ENCODE data around the gene BRF1.
"Not testable (repeated sequence)": the region's sequence is repeated elsewhere in the genome, so short reads cannot be mapped to it uniquely, and the experiment has no call there.

Gene BRF1

GRCh38 chr14:105331575-105332349 is 31.0 kb upstream of the BRF1 start:
- DNase-seq, result no peak

- no peak for DNase-seq
Measured at GRCh38 chr14:105330491-105330895, 29.7 kb upstream of the BRF1 start.

GRCh38 chr14:105329411-105330150 is 28.8 kb upstream of the BRF1 start:
- no peak for DNase-seq

GRCh38 chr14:105328678-105329390 is 28.0 kb upstream of the BRF1 start:
- DNase-seq, result no peak

GRCh38 chr14:105328070-105328677 is 27.4 kb upstream of the BRF1 start:
- DNase-seq, result no peak

GRCh38 chr14:105327695-105328045 is 26.9 kb upstream of the BRF1 start:
- not testable (repeated sequence) for DNase-seq

GRCh38 chr14:105326891-105327694 is 26.3 kb upstream of the BRF1 start:
- DNase-seq, result no peak

- DNase-seq, result no peak
Measured at GRCh38 chr14:105326568-105326867, 25.7 kb upstream of the BRF1 start.

- no peak for DNase-seq
Measured at GRCh38 chr14:105325716-105326567, 25.1 kb upstream of the BRF1 start.

- DNase-seq, result no peak
Measured at GRCh38 chr14:105325303-105325702, 24.5 kb upstream of the BRF1 start.

- DNase-seq, result no peak
Measured at GRCh38 chr14:105324871-105325270, 24.1 kb upstream of the BRF1 start.

GRCh38 chr14:105324080-105324778 is 23.4 kb upstream of the BRF1 start:
- no peak for DNase-seq

GRCh38 chr14:105323663-105324062 is 22.9 kb upstream of the BRF1 start:
- DNase-seq, result no peak

- no peak for DNase-seq
Measured at GRCh38 chr14:105322791-105323556, 22.2 kb upstream of the BRF1 start.

- no peak for DNase-seq
Measured at GRCh38 chr14:105317546-105317945, 16.7 kb upstream of the BRF1 start.

- no peak for DNase-seq
Measured at GRCh38 chr14:105316968-105317510, 16.2 kb upstream of the BRF1 start.

- DNase-seq, result no peak
Measured at GRCh38 chr14:105316577-105316941, 15.8 kb upstream of the BRF1 start.

GRCh38 chr14:105315941-105316576 is 15.3 kb upstream of the BRF1 start:
- DNase-seq, result no peak

- DNase-seq, result peak; percentile 35
Measured at GRCh38 chr14:105315211-105315721, 14.5 kb upstream of the BRF1 start.
